Measurements from ENCODE around the gene KLHDC7B.
A peak's percentile ranks its signal among the peaks of the same experiment; 100 is the strongest.

Gene KLHDC7B

DNA sequence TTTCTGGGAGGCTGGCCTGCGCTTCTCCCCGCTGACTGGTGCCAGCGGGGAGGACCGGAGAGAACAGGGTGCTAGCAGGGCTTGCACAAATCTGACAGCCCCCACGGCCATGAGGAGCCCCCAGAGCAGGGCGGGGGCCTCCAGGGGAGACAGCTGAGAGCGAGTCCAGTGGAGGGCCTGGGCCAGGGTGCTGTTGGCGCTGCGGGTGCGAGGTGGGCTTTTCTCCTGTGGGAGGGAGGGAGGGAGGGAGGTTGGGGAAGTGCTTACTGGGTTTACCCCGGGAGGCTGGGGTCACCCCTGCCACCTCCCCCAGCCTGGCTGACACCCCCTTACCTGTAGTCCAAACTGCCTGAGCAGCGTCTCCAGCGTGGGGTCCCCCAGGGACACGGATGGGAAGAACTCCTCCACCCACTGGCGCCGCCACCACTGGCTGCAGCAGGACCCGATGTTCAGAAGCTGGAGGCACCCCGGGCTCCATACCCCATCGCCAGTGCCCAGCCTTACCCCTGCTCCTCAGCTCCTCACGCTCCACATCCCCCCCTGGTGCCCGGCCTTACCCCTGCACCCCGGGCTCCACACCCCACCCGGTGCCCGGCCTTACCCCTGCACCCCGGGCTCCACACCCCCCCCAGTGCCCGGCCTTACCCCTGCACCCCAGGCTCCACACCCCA lies 42.1 kb upstream of the KLHDC7B start:
- no peak for DNase-seq (ENCODE audit: low read depth)
- no peak overlapping the region for H3K4me3 ChIP-seq (ENCODE audit: low read length)
- TF ChIP-seq, protein P1, sequence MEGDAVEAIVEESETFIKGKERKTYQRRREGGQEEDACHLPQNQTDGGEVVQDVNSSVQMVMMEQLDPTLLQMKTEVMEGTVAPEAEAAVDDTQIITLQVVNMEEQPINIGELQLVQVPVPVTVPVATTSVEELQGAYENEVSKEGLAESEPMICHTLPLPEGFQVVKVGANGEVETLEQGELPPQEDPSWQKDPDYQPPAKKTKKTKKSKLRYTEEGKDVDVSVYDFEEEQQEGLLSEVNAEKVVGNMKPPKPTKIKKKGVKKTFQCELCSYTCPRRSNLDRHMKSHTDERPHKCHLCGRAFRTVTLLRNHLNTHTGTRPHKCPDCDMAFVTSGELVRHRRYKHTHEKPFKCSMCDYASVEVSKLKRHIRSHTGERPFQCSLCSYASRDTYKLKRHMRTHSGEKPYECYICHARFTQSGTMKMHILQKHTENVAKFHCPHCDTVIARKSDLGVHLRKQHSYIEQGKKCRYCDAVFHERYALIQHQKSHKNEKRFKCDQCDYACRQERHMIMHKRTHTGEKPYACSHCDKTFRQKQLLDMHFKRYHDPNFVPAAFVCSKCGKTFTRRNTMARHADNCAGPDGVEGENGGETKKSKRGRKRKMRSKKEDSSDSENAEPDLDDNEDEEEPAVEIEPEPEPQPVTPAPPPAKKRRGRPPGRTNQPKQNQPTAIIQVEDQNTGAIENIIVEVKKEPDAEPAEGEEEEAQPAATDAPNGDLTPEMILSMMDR (conservative IDR thresholded peaks at IDR 0.05; ENCODE audit: low read depth, low read length) = no peak

DNA sequence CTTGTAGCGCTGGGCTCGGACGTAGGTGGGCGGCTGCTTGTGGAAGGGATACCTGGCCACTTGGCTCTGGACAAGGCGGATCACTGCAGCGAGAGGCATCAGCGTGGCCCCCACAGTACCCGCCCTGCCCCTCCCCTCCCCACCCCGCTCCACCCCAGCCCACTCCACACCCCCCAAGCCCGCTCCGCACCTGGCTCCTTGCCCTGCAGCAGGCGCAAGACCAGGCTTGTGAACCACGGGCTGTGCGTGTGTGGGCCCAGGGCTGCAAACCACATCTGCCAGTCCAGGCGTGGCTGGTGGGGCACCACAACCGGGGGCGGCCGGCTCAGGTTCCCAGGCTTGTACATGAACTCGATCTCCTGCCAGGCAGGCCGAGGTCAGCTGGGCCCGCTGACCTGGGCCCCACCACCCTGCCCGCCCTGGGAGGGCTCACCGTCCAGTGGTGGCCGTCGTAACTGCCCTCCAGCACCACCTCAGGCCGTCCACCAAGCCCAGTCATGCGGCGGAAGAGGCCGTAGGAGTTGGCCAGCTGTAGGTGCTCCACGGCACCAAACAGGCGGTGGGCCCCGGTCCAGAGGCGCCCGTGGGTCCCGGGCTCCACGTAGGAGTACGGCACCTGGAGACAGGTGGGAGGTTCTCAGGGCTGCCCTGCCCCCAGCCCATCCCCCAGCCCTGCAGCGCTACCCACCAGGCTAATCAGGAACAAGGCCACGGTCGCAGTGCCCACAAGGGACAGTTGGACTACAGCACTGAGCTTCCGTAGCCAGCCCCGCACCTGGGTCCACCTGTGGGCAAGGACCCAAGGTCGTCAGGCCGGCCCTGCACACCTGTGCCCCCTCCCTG lies 41.1 kb upstream of the KLHDC7B start:
- H3K4me3 ChIP-seq (ENCODE audit: low read length) = no peak overlapping the region
- TF ChIP-seq, protein P1 (conservative IDR thresholded peaks at IDR 0.05; ENCODE audit: low read depth, low read length) = no peak
- no peak for DNase-seq (ENCODE audit: low read depth)

DNA sequence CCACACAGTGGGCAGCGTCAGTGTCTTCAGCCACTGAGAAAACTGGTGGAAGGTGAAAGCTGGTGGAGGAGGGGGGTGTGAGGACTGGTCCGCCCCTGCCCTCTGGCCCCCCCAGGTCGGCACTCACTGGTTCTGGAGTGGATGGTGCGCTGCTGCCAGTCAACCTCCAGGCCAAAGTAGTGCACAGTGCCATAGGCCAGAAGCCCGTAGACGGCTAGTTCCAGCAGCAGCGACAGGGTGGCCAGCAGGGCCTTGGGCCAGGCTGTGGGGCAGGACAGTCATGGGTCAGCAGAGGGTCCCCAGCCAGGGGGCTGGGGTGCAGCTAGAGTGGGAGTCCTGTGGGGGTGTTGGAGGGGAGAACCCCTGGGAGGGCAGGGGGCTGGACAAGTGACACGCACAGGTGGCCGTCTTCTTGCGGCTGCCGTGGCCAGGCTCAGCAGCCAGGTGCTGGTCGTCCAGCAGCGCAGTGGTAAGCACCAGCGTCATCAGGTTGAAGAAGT lies 40.4 kb upstream of the KLHDC7B start:
- TF ChIP-seq, protein P1 (conservative IDR thresholded peaks at IDR 0.05; ENCODE audit: low read depth, low read length) = no peak
- no peak overlapping the region for H3K4me3 ChIP-seq (ENCODE audit: low read length)
- no peak for DNase-seq (ENCODE audit: low read depth)

DNA sequence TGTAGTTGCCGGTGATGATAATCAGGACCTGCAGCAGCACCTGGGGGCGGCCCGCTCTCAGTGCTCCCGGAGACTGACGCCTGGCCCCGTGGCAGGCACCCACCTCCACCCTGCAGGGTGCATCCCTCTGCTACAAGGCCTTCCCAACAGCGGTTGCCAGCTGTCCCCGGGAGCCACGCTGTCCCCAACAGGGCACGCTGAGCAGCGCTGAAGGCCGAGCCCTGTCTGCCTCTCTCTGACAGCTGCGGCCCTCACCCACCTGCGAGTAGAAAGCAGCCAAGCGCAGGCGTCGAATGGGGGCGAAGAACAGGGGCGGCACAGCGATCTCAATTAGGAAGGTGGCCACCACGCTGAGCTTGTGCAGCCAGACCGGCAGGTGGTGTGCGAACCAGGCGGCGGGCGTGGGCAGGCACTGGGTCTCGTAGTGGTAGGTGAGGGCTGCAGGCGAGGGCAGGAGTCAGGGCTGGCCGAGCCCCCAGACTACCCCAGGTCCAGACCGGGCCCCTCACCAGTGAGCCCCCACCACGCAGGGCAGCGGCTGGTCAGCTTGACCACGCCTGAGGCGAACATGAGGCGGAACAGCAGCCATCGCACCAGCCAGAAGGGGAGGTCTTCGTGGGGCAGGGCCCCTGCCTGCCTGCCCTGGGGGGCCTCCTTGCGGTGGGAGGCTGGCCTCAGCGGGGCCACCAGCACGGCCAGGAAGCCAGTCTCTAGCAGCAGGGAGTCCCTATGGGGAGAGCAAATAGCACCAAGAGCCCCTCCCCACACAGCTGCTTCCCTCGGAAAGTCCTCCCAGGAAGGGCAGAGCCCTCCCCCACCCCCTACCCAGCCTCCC lies 39.7 kb upstream of the KLHDC7B start:
- DNase-seq (ENCODE audit: low read depth) = no peak
- H3K4me3 ChIP-seq (ENCODE audit: low read length) = peak overlapping the region; percentile 93
- TF ChIP-seq, protein P1 (conservative IDR thresholded peaks at IDR 0.05; ENCODE audit: low read depth, low read length) = no peak

DNA sequence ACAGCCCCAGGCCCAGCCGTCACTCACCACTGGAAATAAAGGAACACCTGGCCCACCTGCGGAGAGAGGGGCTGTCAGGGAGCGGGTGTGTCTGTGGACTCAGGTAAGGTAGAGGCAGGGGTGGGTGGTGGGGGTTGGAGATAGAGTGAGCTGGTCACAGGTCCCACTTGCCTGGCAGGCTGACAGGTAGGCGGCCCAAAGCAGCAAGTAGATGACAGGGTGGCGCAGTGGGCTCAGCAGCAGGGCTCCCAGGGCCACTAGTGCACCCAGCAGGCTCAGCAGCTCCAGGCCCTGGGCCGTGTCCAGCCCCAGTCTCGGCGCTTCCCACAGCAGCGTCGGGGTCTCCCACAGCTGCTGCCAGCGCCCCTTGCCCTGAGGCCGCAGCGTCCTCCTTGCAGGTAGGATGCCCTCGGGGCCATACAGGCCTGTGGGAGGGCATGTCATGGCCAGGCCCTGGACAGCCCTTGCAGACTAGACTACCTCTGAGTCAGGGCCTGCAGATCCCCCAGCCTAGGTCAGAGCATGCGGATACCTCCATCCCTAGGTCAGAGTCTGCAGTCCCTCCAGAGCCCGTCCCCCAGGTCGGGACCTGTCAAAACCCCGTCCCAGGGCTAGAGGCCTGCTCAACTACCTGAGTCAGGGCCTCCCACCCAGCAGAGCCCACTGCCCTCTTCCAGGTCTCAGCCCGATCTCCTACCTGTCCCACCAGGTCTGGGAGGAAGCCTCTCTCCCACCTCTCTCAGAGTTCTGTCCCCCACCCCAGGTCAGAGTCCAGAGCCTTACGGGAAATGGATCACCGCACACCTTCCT lies 38.9 kb upstream of the KLHDC7B start:
- peak overlapping the region; percentile 93 for H3K4me3 ChIP-seq (ENCODE audit: low read length)
- DNase-seq (ENCODE audit: low read depth) = no peak
- TF ChIP-seq, protein P1 (conservative IDR thresholded peaks at IDR 0.05; ENCODE audit: low read depth, low read length) = no peak

DNA sequence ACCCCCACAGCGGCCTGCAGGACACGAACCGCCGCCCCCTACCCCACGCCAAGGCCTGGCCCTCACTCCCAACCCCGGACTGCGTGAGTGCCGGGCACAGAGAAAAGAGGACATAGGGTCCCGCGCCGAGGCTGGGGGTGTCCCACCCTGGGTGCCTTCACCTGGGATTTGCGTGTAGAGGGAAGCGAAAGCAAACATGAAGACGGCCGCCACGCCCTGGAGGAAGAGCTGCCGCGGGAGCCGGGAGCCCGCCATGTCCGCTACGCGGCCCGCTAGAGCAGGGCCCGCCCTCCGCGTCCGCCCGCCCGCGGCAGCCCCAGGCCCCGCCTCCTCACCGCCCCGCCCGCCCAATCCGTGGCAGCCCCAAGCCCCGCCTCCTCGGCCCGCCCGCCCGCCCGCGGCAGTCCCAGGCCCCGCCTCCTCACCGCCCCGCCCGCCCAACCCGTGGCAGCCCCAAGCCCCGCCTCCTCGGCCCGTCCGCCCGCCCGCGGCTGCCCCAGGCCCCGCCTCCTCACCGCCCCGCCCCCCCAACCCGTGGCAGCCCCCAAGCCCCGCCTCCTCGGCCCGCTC lies 38.2 kb upstream of the KLHDC7B start, which contains the start of gene LMF2:
TSS of gene LMF2 (minus strand) at position 282 of the 570 bp plus-strand sequence. CDS start at position 255, 27 bp downstream.
- DNase-seq (ENCODE audit: low read depth) = no peak
- TF ChIP-seq, protein P1 (conservative IDR thresholded peaks at IDR 0.05; ENCODE audit: low read depth, low read length) = no peak
- H3K4me3 ChIP-seq (ENCODE audit: low read length) = peak within 1 kb of the TSS; percentile 93

Measured in retinal pigment epithelial cell (primary cell).